ENCODE results near the gene BAZ1B. TPM values are rescaled to one million over a fixed set of nuclear protein-coding genes. Genes with fewer than 3 reads are reported as not detected.
A peak's percentile ranks its signal among the peaks of the same experiment; 100 is the strongest.

BAZ1B gene
- total and polyA plus RNA-seq, 12 donors, result 14.5 to 65.5 (median 43.7) TPM

DNA sequence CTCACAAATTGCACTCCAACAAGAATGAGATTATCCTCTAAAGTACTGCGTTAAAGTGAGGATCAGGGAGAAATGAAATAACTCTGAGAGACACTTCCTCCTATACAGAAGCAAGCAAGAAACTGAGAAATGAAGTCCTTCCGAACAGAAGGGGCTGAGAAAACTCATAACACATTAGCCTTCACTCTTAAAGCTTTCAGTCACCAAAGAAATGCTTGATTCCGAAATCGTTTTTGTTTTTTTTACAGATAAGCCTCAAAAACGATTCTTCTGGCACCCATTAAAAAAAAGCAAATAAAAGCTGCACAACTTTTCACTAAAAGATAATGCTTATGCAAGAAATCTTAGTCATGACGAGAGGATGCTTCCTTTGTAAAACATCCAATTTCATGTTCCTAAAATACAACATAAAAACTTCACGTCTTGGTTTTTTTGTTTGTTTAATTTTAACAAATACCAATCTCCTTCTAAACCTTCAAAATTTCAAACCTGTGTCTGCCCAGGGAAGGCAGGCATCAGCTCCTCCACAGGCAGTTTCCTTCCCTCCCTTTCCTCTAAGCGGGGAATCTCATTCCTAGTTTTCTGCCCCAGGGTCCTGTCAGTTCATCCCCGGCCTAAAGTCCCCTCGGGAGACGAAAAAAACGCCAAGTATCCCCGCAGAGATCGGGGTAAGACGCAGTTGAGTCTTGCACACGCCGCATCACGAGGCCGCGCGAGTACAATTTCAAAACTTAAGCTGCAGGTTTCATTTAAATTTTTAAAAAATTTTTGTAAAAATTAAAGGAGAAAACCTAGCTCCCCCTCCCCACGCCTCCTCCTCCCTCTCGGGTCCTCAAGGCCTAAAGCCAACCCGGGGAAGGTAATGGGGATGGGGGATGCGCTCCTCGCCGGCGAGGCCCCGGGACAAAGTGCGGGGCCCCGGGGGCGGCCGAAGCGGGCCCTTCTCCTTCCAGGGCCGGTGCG, 1.1 kb downstream of the BAZ1B start:
- Histone ChIP-seq H3K27me3 (no peaks in the 10 kb centered on the region), H3K27ac (peak overlapping the region; percentile 92 to 100 (median 95)), H3K4me3 (peak overlapping the region; percentile 10 to 100 (median 69)), H3K4me1 (replicated peaks in 1 of 2) (peaks cover 29 to 37% of the 10 kb centered on the region in 2 donors), H3K36me3 (replicated peaks in 1 of 2) (peaks cover 0 to 12% of the 10 kb centered on the region in 2 donors), H3K9me3 (replicated peaks in 1 of 3) (no peaks in the 10 kb centered on the region)
- DNase-seq, result peak in 5 of 7 donors; percentile 13 to 36 (median 21)
- 0 to 1% (median 1%) methylated on average over 33 to 36 of the region's 36 CpGs for WGBS, 4 donors
- intact Hi-C loops (cut with DNase I), result no loop called here
- no peak for TF ChIP-seq POLR2A (IDR thresholded peaks at IDR 0.05)
- TF ChIP-seq, protein P1, sequence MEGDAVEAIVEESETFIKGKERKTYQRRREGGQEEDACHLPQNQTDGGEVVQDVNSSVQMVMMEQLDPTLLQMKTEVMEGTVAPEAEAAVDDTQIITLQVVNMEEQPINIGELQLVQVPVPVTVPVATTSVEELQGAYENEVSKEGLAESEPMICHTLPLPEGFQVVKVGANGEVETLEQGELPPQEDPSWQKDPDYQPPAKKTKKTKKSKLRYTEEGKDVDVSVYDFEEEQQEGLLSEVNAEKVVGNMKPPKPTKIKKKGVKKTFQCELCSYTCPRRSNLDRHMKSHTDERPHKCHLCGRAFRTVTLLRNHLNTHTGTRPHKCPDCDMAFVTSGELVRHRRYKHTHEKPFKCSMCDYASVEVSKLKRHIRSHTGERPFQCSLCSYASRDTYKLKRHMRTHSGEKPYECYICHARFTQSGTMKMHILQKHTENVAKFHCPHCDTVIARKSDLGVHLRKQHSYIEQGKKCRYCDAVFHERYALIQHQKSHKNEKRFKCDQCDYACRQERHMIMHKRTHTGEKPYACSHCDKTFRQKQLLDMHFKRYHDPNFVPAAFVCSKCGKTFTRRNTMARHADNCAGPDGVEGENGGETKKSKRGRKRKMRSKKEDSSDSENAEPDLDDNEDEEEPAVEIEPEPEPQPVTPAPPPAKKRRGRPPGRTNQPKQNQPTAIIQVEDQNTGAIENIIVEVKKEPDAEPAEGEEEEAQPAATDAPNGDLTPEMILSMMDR (IDR thresholded peaks at IDR 0.05), result no peak

DNA sequence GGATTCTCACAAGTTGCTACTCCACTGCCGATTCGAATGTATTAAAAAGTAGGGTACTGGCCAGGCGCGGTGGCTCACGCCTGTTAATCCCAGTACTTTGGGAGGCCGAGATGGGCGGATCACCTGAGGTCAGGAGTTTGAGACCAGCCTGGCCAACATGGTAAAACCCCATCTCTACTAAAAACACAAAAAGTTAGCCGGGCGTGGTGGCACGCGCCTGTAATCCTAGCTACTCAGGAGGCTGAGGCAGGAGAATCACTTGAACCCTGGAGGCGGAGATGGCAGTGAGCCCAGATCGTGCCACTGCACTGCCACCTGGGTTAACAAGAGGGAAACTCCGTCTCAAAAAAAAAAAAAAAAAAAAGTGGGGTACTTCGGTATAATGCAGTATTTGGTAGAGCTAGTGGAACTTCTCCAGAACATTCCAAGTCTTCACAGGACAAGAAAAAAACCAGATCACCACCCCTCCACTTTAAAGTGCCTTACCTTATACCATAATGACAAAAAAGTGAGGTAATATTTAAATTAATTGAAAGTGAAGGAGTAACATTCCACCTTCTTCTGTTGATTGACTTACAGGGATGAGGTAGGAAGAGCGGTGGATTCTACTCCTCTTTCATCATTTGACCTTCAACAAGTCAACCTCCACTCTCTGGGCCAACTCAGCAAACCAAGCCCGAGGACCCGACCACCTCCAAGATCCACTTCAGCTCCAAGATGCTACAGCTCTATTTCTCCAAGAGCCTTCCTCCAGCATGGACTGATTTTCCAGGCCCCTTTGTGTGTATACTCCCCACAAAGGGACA, 2.0 kb downstream of the BAZ1B start:
- no peaks in the 10 kb centered on the region for H3K9me3 ChIP-seq (replicated peaks in 1 of 3)
- peak overlapping the region; percentile 92 to 100 (median 95) for H3K27ac ChIP-seq
- intact Hi-C loops (cut with DNase I), result no loop called here
- peak overlapping the region in 1 of 4 donors; percentile 100 for H3K4me3 ChIP-seq
- peaks cover 29 to 37% of the 10 kb centered on the region in 2 donors for H3K4me1 ChIP-seq (replicated peaks in 1 of 2)
- H3K36me3 ChIP-seq (replicated peaks in 1 of 2), result peaks cover 0 to 20% of the 10 kb centered on the region in 2 donors
- DNase-seq, result peak in 1 of 7 donors; percentile 23
- no peaks in the 10 kb centered on the region for H3K27me3 ChIP-seq
- TF ChIP-seq POLR2A (IDR thresholded peaks at IDR 0.05), result no peak
- 60 to 65% (median 64%) methylated on average over 18 of the region's 18 CpGs for WGBS, 4 donors

DNA sequence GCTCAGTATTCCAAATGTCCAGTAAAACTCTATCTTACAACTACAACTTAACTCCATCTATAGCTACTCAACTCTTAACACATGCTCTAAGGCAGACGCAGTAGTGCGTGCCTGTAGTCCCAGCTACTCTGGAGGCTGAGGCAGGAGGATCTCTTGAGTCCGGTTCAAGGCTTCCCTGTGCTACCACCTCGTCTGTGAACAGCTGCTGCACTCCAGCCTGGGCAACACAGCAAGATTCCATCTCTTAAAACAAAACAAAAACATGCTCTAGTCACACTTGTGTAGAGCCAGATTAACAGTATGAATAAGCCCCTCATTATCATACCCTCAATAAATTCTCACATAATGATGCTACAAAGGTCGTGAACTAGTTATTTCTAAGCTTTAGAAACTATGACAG, 3.6 kb downstream of the BAZ1B start:
- no peak for TF ChIP-seq POLR2A (IDR thresholded peaks at IDR 0.05)
- TF ChIP-seq, protein P1 (IDR thresholded peaks at IDR 0.05), result no peak
- Histone ChIP-seq H3K27ac (peak overlapping the region in 2 of 5 donors; percentile 16 to 97), H3K4me1 (replicated peaks in 1 of 2) (peaks cover 29 to 37% of the 10 kb centered on the region in 2 donors), H3K36me3 (replicated peaks in 1 of 2) (peaks cover 0 to 27% of the 10 kb centered on the region in 2 donors), H3K4me3 (no peak overlapping the region), H3K9me3 (replicated peaks in 1 of 3) (no peaks in the 10 kb centered on the region), H3K27me3 (no peaks in the 10 kb centered on the region)
- peak in 1 of 7 donors; percentile 10 for DNase-seq
- intact Hi-C loops (cut with DNase I), result no loop called here
- 59 to 77% (median 74%) methylated on average over 5 of the region's 5 CpGs for WGBS, 4 donors

DNA sequence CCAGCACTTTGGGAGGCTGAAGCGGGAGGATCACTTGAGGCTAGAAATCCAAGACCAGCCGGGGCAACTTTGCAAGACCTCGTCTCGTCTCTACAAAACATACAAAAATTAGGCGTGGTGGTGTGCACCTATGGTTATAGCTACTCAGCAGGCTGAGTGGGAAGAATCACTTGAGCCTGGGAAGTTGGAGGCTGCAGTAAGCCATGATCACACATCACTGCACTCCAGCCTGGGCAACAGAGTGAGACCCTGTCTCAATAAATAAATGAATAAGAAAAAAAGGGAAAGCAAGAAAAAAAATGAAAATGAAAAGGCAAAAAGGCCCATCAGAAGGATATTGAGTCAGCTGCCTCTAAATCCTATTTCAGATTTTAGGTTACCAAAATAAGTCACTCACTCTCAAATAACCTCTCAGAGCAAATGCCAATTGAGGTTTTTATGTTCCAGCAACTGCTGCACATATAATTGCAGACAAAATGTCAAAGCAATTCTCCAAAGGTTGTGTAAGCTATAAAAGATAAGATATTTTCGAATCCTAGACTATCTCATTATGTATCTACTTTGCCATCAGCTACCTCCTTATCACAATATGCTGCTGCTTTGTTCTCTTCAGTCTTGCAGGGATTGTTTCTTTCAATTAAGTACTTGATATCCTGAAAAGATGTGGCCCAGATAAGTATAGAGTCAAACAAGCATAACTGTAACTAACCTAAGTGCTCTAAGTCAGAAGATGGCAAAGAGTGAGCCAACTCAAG, 4.7 kb downstream of the BAZ1B start:
- TF ChIP-seq, protein P1 (IDR thresholded peaks at IDR 0.05), result no peak
- TF ChIP-seq POLR2A (IDR thresholded peaks at IDR 0.05), result no peak
- H3K9me3 ChIP-seq (replicated peaks in 1 of 3), result no peaks in the 10 kb centered on the region
- 83 to 87% (median 85%) methylated on average over 6 of the region's 6 CpGs for WGBS, 4 donors
- intact Hi-C loops (cut with DNase I), result no loop called here
- H3K27ac ChIP-seq, result no peak overlapping the region
- no peak overlapping the region for H3K4me3 ChIP-seq
- peaks cover 0 to 31% of the 10 kb centered on the region in 2 donors for H3K36me3 ChIP-seq (replicated peaks in 1 of 2)
- H3K4me1 ChIP-seq (replicated peaks in 1 of 2), result peaks cover 24 to 37% of the 10 kb centered on the region in 2 donors
- peak in 1 of 7 donors; percentile 2 for DNase-seq
- no peaks in the 10 kb centered on the region for H3K27me3 ChIP-seq

Data from adrenal gland (tissue), 12 donors.